Measurements from ENCODE around the gene C13orf46.

Gene C13orf46

DNA sequence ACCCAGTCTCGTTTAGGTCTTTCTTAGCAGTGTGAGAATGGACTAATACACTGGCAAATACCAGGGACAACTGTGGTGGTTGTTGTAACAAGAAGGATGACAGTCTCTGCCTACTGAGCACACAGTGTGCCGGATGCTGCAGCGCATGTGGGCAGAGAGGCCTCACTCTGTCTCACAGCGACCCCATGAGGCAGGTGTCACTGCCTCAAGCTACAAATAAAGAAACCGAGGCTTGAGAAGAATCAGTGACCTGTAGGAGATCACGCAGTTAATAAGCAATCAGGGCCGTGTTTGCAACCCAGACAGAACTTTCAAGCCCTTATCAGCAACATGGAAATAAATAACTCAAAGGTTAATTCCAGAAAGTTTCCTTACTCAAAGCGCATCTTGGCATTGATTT lies 69.5 kb downstream of the C13orf46 start:
- DNase-seq, result peak in 2 of 5 donors; percentile 10 to 22

- DNase-seq, result no peak
These were observed 70.0 kb downstream of the C13orf46 start for GRCh38 chr13:113903912-113904311.

Measured in T-helper 1 cell (primary cell).